Liver (tissue), 9 donors: ENCODE results near the gene SEC24D. TPM values are rescaled to one million over a fixed set of nuclear protein-coding genes. Genes with fewer than 3 reads are reported as not detected.

Experiments used
- DNase-seq: peaks from one replicate; pipeline ENCODE4 v3.0.0-alpha.2; 2017; ENCODE audit warnings: low spot score
- H3K27ac ChIP-seq, 2 donors: one replicate each; pipeline ENCODE4 v1.7.0; 2013; ENCODE audit warnings: inconsistent platforms in 2 of 2, low read length in 2 of 2, control low read depth in 1 of 2, low read depth in 1 of 2, mild to moderate bottlenecking in 1 of 2
- H3K27me3 ChIP-seq, 4 donors: one replicate each; pipeline versions ENCODE4 v1.6.1 to v1.7.0; 2013; ENCODE audit warnings: low read length in 3 of 4, inconsistent platforms in 1 of 4, mild to moderate bottlenecking in 1 of 4, moderate library complexity in 1 of 4; ENCODE audit not compliant: control insufficient read depth in 4 of 4, insufficient read depth in 4 of 4
- H3K36me3 ChIP-seq, 4 donors: one replicate each; pipeline versions ENCODE4 v1.6.1 to v1.7.0; 2013; ENCODE audit warnings: low read length in 3 of 4, mild to moderate bottlenecking in 3 of 4, low read depth in 1 of 4, moderate library complexity in 1 of 4; ENCODE audit not compliant: control insufficient read depth in 4 of 4, insufficient read depth in 3 of 4
- H3K4me1 ChIP-seq, 4 donors: one replicate each; pipeline versions ENCODE4 v1.6.1 to v1.7.0; 2013; ENCODE audit warnings: low read length in 3 of 4, mild to moderate bottlenecking in 3 of 4, moderate library complexity in 1 of 4; ENCODE audit not compliant: control insufficient read depth in 4 of 4, insufficient read depth in 4 of 4
- H3K4me3 ChIP-seq, 3 donors: one replicate each; pipeline versions ENCODE4 v1.6.1 to v1.7.0; 2013; ENCODE audit warnings: low read length in 3 of 3, control low read depth in 1 of 3, low read depth in 1 of 3, mild to moderate bottlenecking in 1 of 3
- H3K9ac ChIP-seq, 2 donors: one replicate each; pipeline ENCODE4 v1.7.0; 2013; ENCODE audit warnings: low read length in 2 of 2, mild to moderate bottlenecking in 2 of 2, moderate library complexity in 2 of 2, control low read depth in 1 of 2, low read depth in 1 of 2
- H3K9me3 ChIP-seq, 4 donors: one replicate each; pipeline versions ENCODE4 v1.6.1 to v1.7.0; 2013; ENCODE audit warnings: low read length in 3 of 4; ENCODE audit not compliant: control insufficient read depth in 4 of 4
- CTCF ChIP-seq: fragments of 150-350 bp; IDR thresholded peaks from 2 replicates; pipeline ENCODE4 v1.5.1; 2017; ENCODE audit warnings: improper control_type of control experiment, low read depth, low read length; ENCODE audit not compliant: missing input control
- EGR1 ChIP-seq, 2 donors: IDR thresholded peaks; 2 replicates each; pipeline ENCODE4 v1.6.1; 2016 to 2018; ENCODE audit warnings: antibody characterized with exemption in 2 of 2, low read depth in 2 of 2
- FOXA1 ChIP-seq: IDR thresholded peaks from 2 replicates; pipeline ENCODE4 v1.6.1; 2016; ENCODE audit warnings: antibody characterized with exemption
- FOXA2 ChIP-seq: IDR thresholded peaks from 2 replicates; pipeline ENCODE4 v1.6.1; 2016; ENCODE audit warnings: antibody characterized with exemption
- GABPA ChIP-seq, 2 donors: IDR thresholded peaks in 1 of 2; conservative IDR thresholded peaks in 1 of 2; 2 replicates each; pipeline ENCODE4 v1.6.1; 2016; ENCODE audit warnings: antibody characterized with exemption in 2 of 2, mild to moderate bottlenecking in 1 of 2, moderate library complexity in 1 of 2
- HNF4A ChIP-seq, 2 donors: conservative IDR thresholded peaks; 2 replicates each; pipeline ENCODE4 v1.6.1; 2016; ENCODE audit warnings: antibody characterized with exemption in 2 of 2, mild to moderate bottlenecking in 2 of 2
- MAX ChIP-seq: IDR thresholded peaks from 2 replicates; pipeline ENCODE4 v1.6.1; 2016; ENCODE audit warnings: antibody characterized with exemption
- NR2F2 ChIP-seq: IDR thresholded peaks from 2 replicates; pipeline ENCODE4 v1.6.1; 2016; ENCODE audit warnings: antibody characterized with exemption
- RAD21 ChIP-seq, 2 donors: IDR thresholded peaks; 2 replicates each; pipeline ENCODE4 v1.6.1; 2016; ENCODE audit warnings: antibody characterized with exemption in 2 of 2, mild to moderate bottlenecking in 2 of 2
- REST ChIP-seq: IDR thresholded peaks from 2 replicates; pipeline ENCODE4 v1.6.1; 2016; ENCODE audit warnings: antibody characterized with exemption, mild to moderate bottlenecking
- SP1 ChIP-seq: IDR thresholded peaks from 2 replicates; pipeline ENCODE4 v1.6.1; 2018; ENCODE audit warnings: antibody characterized with exemption, mild to moderate bottlenecking
- TAF1 ChIP-seq: conservative IDR thresholded peaks from 2 replicates; pipeline ENCODE4 v1.6.1; 2016; ENCODE audit warnings: antibody characterized with exemption, mild to moderate bottlenecking
- YY1 ChIP-seq: IDR thresholded peaks from 2 replicates; pipeline ENCODE4 v1.6.1; 2016; ENCODE audit warnings: antibody characterized with exemption, mild to moderate bottlenecking
- ZBTB33 ChIP-seq: IDR thresholded peaks from 2 replicates; pipeline ENCODE4 v1.6.1; 2016; ENCODE audit warnings: antibody characterized with exemption
- WGBS: extraction: QIAGEN DNeasy Blood & Tissue Kit; methylation state at CpG from one replicate; pipeline ENCODE4 v1.1.7; 2013; 5-methylcytosine and 5-hydroxymethylcytosine counted together
- polyA plus RNA-seq, 2 donors: library from polyadenylated mRNA; stranded (reverse) in 1 of 2; unstranded in 1 of 2; fragments of 200-250 nt in 1 of 2; fragments of >200 nt in 1 of 2; fragmentation: Nextera tagmentation in 1 of 2; extraction: Ambion mirVana in 1 of 2; gene quantifications; one replicate each; pipeline versions ENCODE4 v1.2.1 to v1.2.3, GENCODE V29; 2013 to 2015
- total RNA-seq, 2 donors: library from RNA; depleted of rRNA; stranded (reverse); fragments of >200 nt; gene quantifications; one replicate each; pipeline ENCODE4 v1.2.3, GENCODE V29; 2014
- donor health status: healthy.
- donor health status: healthy.
- donor health status: healthy.
- donor health status: healthy.
- donor health status: healthy.

The SEC24D gene
- total and polyA plus RNA-seq, 4 donors: 16.0 to 80.8 (median 33.7) TPM

- TF ChIP-seq REST: no peak
These were observed 22.9 kb upstream of the SEC24D start (continued) for GRCh38 chr4:118858779-118859178.

GRCh38 chr4:118857760-118858159 is 21.8 kb upstream of the SEC24D start:
- Histone ChIP-seq H3K27ac (no peak overlapping the region), H3K4me1 (no peaks in the 10 kb centered on the region), H3K4me3 (no peak overlapping the region), H3K36me3 (no peaks in the 10 kb centered on the region), H3K9ac (no peak overlapping the region), H3K27me3 (no peaks in the 10 kb centered on the region), H3K9me3 (no peaks in the 10 kb centered on the region)
- no peak for DNase-seq
- no peak for TF ChIP-seq MAX
- no peak for TF ChIP-seq YY1
- no peak for TF ChIP-seq ZBTB33
- TF ChIP-seq FOXA2: peak; percentile 23
- TF ChIP-seq CTCF: no peak
- WGBS: 75% methylated on average over 2 of the region's 2 CpGs

GRCh38 chr4:118850488-118851173 is 14.7 kb upstream of the SEC24D start:
- H3K36me3 ChIP-seq: no peaks in the 10 kb centered on the region
- H3K4me1 ChIP-seq: peaks cover 0 to 7% (median 4%) of the 10 kb centered on the region in 4 donors
- H3K4me3 ChIP-seq: peak overlapping the region; percentile 55 to 92 (median 87)
- no peak for TF ChIP-seq EGR1 (IDR thresholded peaks at IDR 0.05; ENCODE audit: low read depth in 2 of 2)
- no peak for TF ChIP-seq FOXA1
- no peak for TF ChIP-seq SP1
- no peak for TF ChIP-seq NR2F2
- no peak for TF ChIP-seq HNF4A (conservative IDR thresholded peaks at IDR 0.05)
- no peak for TF ChIP-seq ZBTB33
- no peak for TF ChIP-seq GABPA (IDR thresholded peaks at IDR 0.05 in 1 of 2, conservative IDR thresholded peaks at IDR 0.05 in 1 of 2)
- peak; percentile 18 for TF ChIP-seq YY1
- no peak for TF ChIP-seq MAX
- TF ChIP-seq RAD21 (IDR thresholded peaks at IDR 0.05): no peak
- TF ChIP-seq TAF1: peak; percentile 23
- H3K27ac ChIP-seq: peak overlapping the region; percentile 61 to 70
- DNase-seq: no peak
- no peaks in the 10 kb centered on the region for H3K27me3 ChIP-seq
- WGBS: 18% methylated on average over 8 of the region's 8 CpGs
- no peaks in the 10 kb centered on the region for H3K9me3 ChIP-seq
- H3K9ac ChIP-seq: peak overlapping the region; percentile 61 to 94
